ENCODE measurements around the gene ABCG5. TPM values are rescaled to one million over a fixed set of nuclear protein-coding genes. Genes with fewer than 3 reads are reported as not detected.

ABCG5 gene
- total RNA-seq, 1 experiment from 2014 or later, result not detected

DNA sequence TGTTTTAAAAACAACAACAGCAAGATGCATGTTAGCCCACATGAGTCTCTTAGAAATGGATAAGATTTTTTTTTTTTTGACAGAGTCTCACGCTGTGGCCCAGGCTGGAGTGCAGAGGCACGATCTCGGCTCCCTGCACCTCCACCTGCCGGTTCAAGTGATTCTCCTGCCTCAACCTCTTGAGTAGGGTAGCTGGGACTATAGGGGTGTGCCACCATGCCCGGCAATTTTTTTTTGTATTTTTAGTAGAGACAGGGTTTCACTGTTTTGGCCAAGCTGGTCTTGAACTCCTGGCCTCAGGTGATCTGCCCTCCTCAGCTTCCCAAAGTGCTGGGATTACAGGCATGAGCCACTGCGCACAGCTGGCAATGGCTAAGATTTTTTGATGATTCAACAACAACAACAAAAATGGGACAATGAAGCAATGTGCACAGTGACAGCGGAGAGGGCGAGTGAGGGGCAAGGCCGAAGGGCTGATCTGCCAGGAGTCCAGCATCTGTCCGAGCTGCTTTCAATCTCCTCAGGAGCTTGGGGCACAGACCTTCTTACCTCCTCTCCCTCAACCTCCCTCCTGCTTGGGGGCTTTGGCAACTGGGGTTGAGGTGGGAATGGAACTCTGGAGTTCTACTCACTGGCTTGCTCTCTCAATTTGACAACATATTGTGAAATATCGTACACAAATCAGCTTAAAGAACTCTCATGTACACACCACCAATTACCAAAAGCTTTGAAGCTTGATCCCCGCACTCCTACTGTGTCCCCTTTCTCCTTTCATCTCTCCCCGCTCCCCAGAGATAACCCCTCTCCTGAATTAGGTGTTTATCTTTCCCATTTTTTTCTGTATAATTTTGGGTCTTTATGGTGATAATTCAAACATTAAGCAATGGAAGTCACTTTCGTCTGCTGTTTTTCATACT is 3.6 kb upstream of the ABCG5 start:
- DNase-seq (ENCODE audit: low spot score), result no peak

GRCh38 chr2:43840965-43841364 is 2.3 kb upstream of the ABCG5 start:
- no peak for DNase-seq (ENCODE audit: low spot score)

GRCh38 chr2:43839776-43840564 is 1.3 kb upstream of the ABCG5 start:
- no peak for DNase-seq (ENCODE audit: low spot score)

- DNase-seq (ENCODE audit: low spot score), result no peak
Observed at GRCh38 chr2:43837831-43838559, 644 bp downstream of the ABCG5 start.

- no peak for DNase-seq (ENCODE audit: low spot score)
Observed at GRCh38 chr2:43837033-43837432, 1.6 kb downstream of the ABCG5 start.

- DNase-seq (ENCODE audit: low spot score), result no peak
Observed at GRCh38 chr2:43832457-43832856, 6.2 kb downstream of the ABCG5 start.

DNA sequence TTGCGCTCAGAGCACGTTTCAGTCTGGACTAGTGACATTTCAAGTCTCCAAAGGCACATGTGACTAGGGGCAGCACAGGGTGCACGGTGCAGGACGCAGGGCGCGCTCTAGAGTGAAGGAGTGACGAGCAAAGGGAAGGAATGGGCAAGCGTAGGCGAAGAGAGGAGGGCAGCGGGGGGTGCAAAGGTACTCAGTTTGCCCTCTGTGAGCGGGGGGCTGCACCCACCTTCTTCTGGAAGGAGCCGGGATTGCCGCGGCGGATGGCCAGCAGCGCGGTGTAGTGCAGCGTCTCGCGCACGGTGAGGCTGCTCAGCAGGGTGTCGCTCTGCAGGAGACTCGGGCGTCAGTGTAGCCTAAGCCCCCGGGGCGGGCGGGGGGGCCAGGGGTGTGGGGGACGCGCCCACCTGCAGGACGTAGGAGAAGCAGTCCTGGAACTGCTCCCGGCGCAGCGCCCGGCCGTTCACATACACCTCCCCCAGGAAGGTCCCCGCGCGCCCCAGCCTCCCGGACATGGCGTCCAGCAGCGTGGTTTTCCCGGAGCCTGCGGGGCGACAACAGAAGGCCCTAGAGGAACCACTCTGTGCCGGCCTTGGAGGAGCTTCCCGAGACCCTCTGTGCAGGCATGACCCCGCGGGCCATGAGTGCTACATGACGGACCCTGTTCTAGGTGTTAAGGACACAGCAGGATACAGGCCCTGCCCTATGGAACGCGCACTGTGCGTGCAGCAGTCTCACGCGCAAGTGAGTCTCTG is 6.9 kb downstream of the ABCG5 start:
- DNase-seq (ENCODE audit: low spot score), result no peak

DNA sequence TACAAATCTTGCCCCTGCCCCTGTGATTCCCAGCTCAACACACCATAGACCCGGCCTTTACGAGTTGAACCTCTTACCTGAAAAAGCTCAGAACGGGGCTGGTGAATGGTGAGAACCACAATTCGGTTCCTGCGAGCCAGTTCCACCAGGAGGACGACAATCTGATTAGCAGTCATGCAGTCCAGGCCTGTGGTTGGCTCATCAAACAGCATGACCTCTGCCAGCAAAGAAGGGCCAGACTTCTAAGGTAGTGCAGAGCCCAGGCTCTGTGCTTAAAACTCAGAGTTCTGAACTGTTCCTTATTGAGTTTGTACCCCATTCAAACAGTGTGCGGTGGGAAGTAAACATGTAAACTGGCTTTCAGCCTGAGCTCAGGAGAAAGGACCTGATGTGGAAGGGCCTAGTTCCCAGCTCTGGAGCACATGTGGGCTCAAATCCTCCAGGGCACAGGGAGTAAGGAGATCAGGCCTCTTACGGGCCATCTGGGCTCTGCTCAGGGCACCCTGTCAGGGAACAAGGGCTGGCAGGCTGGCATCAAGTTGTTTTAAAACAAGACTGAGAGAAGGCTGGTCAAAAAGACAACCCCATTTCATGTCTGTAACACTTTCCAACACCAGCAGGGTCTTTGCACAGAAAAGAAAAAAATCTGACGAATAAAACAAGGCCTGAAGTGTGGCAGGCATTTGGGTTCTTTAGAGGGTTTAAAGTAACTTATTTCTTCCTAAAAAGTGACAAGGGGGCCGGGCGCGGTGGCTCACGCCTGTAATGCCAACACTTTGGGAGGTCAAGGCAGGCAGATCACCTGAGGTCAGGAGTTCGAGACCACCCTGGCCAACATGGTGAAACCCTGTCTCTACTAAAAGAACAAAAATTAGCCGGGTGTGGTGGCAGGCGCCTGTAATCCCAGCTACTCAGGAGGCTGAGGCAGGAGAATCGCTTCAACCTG is 12.1 kb downstream of the ABCG5 start:
- DNase-seq (ENCODE audit: low spot score), result no peak

- no peak for DNase-seq (ENCODE audit: low spot score)
Observed at GRCh38 chr2:43825841-43826240, 12.8 kb downstream of the ABCG5 start.

DNA sequence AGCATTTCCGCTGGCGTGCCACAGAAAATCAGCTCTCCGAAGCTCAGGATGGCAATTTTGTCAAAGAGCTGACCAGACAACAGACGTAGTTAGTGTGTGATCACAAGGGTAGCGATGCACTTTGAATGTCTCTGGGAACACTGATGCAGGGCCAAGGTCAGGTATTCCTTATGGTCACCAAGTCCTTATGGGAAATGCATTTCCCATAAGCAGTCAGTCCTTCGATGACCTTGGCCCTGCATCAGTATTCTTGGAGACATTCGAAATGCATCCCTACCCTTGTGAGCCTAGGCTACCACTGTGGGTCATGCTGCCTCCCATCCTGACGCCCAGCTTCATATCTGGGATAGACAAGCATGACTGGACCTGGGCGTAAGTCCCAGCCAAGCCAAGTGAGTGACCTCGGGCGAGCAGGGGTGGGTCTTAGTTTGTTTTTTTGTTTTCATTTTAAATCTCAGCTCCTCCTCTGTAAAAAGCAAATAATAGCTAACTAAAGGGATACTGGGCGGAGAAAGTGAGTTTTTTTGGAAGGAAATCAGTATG is 13.6 kb downstream of the ABCG5 start:
- DNase-seq (ENCODE audit: low spot score), result no peak

DNA sequence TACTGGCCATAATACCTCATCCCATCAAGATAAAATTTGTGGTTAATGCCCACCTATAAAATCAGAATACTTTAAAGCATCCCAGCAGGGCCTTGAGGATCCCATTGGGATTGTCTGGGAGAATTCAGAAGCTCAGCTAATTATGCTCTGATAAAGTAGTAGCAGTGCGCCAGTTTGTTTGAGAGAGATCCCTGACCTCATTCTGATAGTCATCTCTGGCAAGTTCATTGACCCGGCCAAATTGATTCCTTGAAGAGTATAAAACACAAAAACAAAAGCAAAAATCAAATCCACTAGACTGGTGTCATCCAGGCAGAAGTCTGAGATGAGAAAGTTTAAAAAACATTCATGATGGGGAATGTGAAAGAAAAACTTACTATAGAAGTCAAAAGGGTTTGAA is 14.1 kb downstream of the ABCG5 start:
- DNase-seq (ENCODE audit: low spot score), result no peak

GRCh38 chr2:43823751-43824150 is 14.9 kb downstream of the ABCG5 start:
- no peak for DNase-seq (ENCODE audit: low spot score)

- DNase-seq (ENCODE audit: low spot score), result no peak
Observed at GRCh38 chr2:43822839-43823238, 15.8 kb downstream of the ABCG5 start.

- DNase-seq (ENCODE audit: low spot score), result no peak
Observed at GRCh38 chr2:43819491-43820163, 19.0 kb downstream of the ABCG5 start.

DNA sequence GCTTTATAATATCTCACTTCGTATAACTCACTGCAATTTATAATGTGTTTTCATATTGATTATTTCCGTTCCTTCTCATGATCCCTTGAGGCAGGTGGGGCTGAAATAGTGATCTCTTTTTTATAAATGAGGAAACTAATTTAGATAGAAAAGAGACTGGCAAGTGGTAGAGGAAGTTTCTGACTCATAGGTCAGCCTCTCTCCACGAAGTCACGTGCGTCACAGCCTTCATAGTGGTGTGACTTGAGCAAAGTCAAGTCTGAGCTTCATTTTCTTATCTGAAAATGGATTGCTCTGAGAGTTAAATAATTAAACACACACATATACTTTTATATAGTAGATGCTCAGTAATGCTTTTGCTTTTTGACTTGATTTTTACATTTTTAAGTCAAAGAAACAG is 19.9 kb downstream of the ABCG5 start:
- DNase-seq (ENCODE audit: low spot score), result peak; percentile 63

GRCh38 chr2:43814711-43815110 is 23.9 kb downstream of the ABCG5 start:
- no peak for DNase-seq (ENCODE audit: low spot score)

GRCh38 chr2:43812947-43813346 is 25.7 kb downstream of the ABCG5 start:
- DNase-seq (ENCODE audit: low spot score), result no peak

DNA sequence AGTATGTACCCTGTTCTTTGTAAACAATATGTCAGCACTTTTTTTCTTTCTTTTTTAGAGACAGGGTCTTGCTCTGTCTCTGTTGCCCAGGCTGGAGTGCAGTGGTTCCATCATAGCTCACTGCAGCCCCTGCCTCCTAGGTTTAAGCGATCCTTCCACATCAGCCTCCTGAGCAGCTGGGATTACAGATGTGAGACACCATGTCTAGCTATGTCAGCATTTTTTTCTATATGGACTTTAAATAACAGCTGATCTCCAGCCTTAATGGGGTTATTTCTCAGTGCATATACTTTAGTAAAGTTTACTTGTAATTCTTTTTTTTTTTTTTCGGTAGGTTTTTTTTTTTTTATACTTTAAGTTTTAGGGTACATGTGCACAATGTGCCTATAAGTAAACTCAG is 26.6 kb downstream of the ABCG5 start:
- DNase-seq (ENCODE audit: low spot score), result no peak

GRCh38 chr2:43810888-43811287 is 27.8 kb downstream of the ABCG5 start:
- no peak for DNase-seq (ENCODE audit: low spot score)

DNA sequence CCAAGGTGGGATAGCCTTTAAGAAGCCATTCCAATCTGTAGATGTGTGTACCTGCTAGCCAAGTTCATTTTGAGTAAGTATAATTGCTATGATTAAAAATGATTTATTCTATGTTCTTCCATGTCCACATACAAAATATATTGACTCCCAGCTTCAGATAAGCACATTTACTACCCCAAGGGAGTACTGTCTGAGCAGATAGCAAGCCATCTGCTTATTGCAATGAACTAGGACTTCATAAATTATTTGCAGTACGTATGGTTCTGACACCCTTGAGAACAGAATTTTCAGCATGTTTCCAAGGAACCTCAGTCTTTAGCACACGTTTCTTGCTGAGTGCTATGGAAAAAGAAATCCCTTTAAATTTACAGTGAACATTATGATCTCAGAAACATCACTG is 28.2 kb downstream of the ABCG5 start:
- DNase-seq (ENCODE audit: low spot score), result no peak

Measured in A172 (cell line).